ENCODE data around the gene TGM2. TPM values are rescaled to one million over a fixed set of nuclear protein-coding genes. Genes with fewer than 3 reads are reported as not detected.
"Not testable (repeated sequence)": the region's sequence is repeated elsewhere in the genome, so short reads cannot be mapped to it uniquely, and the experiment has no call there.

Gene TGM2
- total and polyA plus RNA-seq, 4 donors, result 12.9 to 63.3 (median 19.6) TPM

GRCh38 chr20:38106461-38106860 is 58.6 kb downstream of the TGM2 start:
- Histone ChIP-seq H3K4me3 (ENCODE audit: low read depth, low read length) (no peak overlapping the region), H3K27me3 (ENCODE audit: control insufficient read depth, insufficient read depth, low read length) (no peaks in the 10 kb centered on the region)
- 92% methylated on average over 4 of the region's 5 CpGs for WGBS (ENCODE audit: insufficient coverage)

GRCh38 chr20:38104285-38104684 is 60.8 kb downstream of the TGM2 start:
- no peaks in the 10 kb centered on the region for H3K36me3 ChIP-seq (ENCODE audit: control insufficient read depth, insufficient read depth, low read length)
- peaks cover 4% of the 10 kb centered on the region for H3K4me1 ChIP-seq (ENCODE audit: control insufficient read depth, insufficient read depth, low read length)
- H3K27me3 ChIP-seq (ENCODE audit: control insufficient read depth, insufficient read depth, low read length), result no peaks in the 10 kb centered on the region
- no peaks in the 10 kb centered on the region for H3K9me3 ChIP-seq (ENCODE audit: control insufficient read depth, insufficient read depth, low read length)
- no peak for DNase-seq (ENCODE audit: low read depth in 4 of 6, low spot score in 6 of 6)
- H3K4me3 ChIP-seq (ENCODE audit: low read depth, low read length), result no peak overlapping the region
- WGBS (ENCODE audit: insufficient coverage), result no CpG with 5 or more reads among the region's 1 CpG
- no peak overlapping the region for H3K27ac ChIP-seq (ENCODE audit: low read depth, low read length)

More at GRCh38 chr20:38106461-38106860, 58.6 kb downstream of the TGM2 start:
- Histone ChIP-seq H3K4me1 (ENCODE audit: control insufficient read depth, insufficient read depth, low read length) (peaks cover 11% of the 10 kb centered on the region), H3K9me3 (ENCODE audit: control insufficient read depth, insufficient read depth, low read length) (no peaks in the 10 kb centered on the region), H3K27ac (ENCODE audit: low read depth, low read length) (no peak overlapping the region), H3K36me3 (ENCODE audit: control insufficient read depth, insufficient read depth, low read length) (no peaks in the 10 kb centered on the region)
- DNase-seq (ENCODE audit: low read depth in 4 of 6, low spot score in 6 of 6), result no peak

- not testable (repeated sequence) for DNase-seq (ENCODE audit: low read depth in 4 of 6, low spot score in 6 of 6); H3K4me1 ChIP-seq (ENCODE audit: control insufficient read depth, insufficient read depth, low read length); H3K4me3 ChIP-seq (ENCODE audit: low read depth, low read length); H3K36me3 ChIP-seq (ENCODE audit: control insufficient read depth, insufficient read depth, low read length); H3K27ac ChIP-seq (ENCODE audit: low read depth, low read length); H3K27me3 ChIP-seq (ENCODE audit: control insufficient read depth, insufficient read depth, low read length); H3K9me3 ChIP-seq (ENCODE audit: control insufficient read depth, insufficient read depth, low read length)
- 94% methylated on average over 3 of the region's 5 CpGs for WGBS (ENCODE audit: insufficient coverage)
These were observed 62.9 kb downstream of the TGM2 start for GRCh38 chr20:38102206-38102605.

- Histone ChIP-seq H3K36me3 (ENCODE audit: control insufficient read depth, insufficient read depth, low read length) (no peaks in the 10 kb centered on the region), H3K27ac (ENCODE audit: low read depth, low read length) (no peak overlapping the region), H3K27me3 (ENCODE audit: control insufficient read depth, insufficient read depth, low read length) (no peaks in the 10 kb centered on the region), H3K4me1 (ENCODE audit: control insufficient read depth, insufficient read depth, low read length) (peaks cover 5% of the 10 kb centered on the region), H3K9me3 (ENCODE audit: control insufficient read depth, insufficient read depth, low read length) (no peaks in the 10 kb centered on the region), H3K4me3 (ENCODE audit: low read depth, low read length) (no peak overlapping the region)
- WGBS (ENCODE audit: insufficient coverage), result 80% methylated on average over 1 of the region's 1 CpG
- DNase-seq (ENCODE audit: low read depth in 4 of 6, low spot score in 6 of 6), result no peak
These were observed 66.1 kb downstream of the TGM2 start for GRCh38 chr20:38098952-38099351.

GRCh38 chr20:38095017-38095686 is 69.9 kb downstream of the TGM2 start:
- H3K9me3 ChIP-seq (ENCODE audit: control insufficient read depth, insufficient read depth, low read length), result no peaks in the 10 kb centered on the region
- H3K4me1 ChIP-seq (ENCODE audit: control insufficient read depth, insufficient read depth, low read length), result peaks cover 9% of the 10 kb centered on the region
- H3K27ac ChIP-seq (ENCODE audit: low read depth, low read length), result no peak overlapping the region
- 83% methylated on average over 6 of the region's 7 CpGs for WGBS (ENCODE audit: insufficient coverage)
- peaks cover 6% of the 10 kb centered on the region for H3K36me3 ChIP-seq (ENCODE audit: control insufficient read depth, insufficient read depth, low read length)
- no peaks in the 10 kb centered on the region for H3K27me3 ChIP-seq (ENCODE audit: control insufficient read depth, insufficient read depth, low read length)
- DNase-seq (ENCODE audit: low read depth in 4 of 6, low spot score in 6 of 6), result no peak
- no peak overlapping the region for H3K4me3 ChIP-seq (ENCODE audit: low read depth, low read length)

GRCh38 chr20:38094373-38094891 is 70.6 kb downstream of the TGM2 start:
- Histone ChIP-seq H3K4me1 (ENCODE audit: control insufficient read depth, insufficient read depth, low read length) (peaks cover 9% of the 10 kb centered on the region), H3K4me3 (ENCODE audit: low read depth, low read length) (no peak overlapping the region), H3K36me3 (ENCODE audit: control insufficient read depth, insufficient read depth, low read length) (peaks cover 14% of the 10 kb centered on the region), H3K27ac (ENCODE audit: low read depth, low read length) (no peak overlapping the region), H3K27me3 (ENCODE audit: control insufficient read depth, insufficient read depth, low read length) (no peaks in the 10 kb centered on the region), H3K9me3 (ENCODE audit: control insufficient read depth, insufficient read depth, low read length) (no peaks in the 10 kb centered on the region)
- WGBS (ENCODE audit: insufficient coverage), result no CpG with 5 or more reads among the region's 1 CpG
- peak in 1 of 6 donors; percentile 32 for DNase-seq (ENCODE audit: low read depth in 4 of 6, low spot score in 6 of 6)

GRCh38 chr20:38093641-38094077 is 71.4 kb downstream of the TGM2 start:
- Histone ChIP-seq H3K4me1 (ENCODE audit: control insufficient read depth, insufficient read depth, low read length) (peaks cover 9% of the 10 kb centered on the region), H3K27ac (ENCODE audit: low read depth, low read length) (no peak overlapping the region), H3K27me3 (ENCODE audit: control insufficient read depth, insufficient read depth, low read length) (no peaks in the 10 kb centered on the region), H3K9me3 (ENCODE audit: control insufficient read depth, insufficient read depth, low read length) (no peaks in the 10 kb centered on the region), H3K36me3 (ENCODE audit: control insufficient read depth, insufficient read depth, low read length) (peaks cover 18% of the 10 kb centered on the region), H3K4me3 (ENCODE audit: low read depth, low read length) (no peak overlapping the region)
- WGBS (ENCODE audit: insufficient coverage), result 95% methylated on average over 6 of the region's 8 CpGs
- DNase-seq (ENCODE audit: low read depth in 4 of 6, low spot score in 6 of 6), result no peak

- Histone ChIP-seq H3K36me3 (ENCODE audit: control insufficient read depth, insufficient read depth, low read length) (peaks cover 26% of the 10 kb centered on the region), H3K27ac (ENCODE audit: low read depth, low read length) (peak overlapping the region; percentile 1), H3K4me1 (ENCODE audit: control insufficient read depth, insufficient read depth, low read length) (peaks cover 9% of the 10 kb centered on the region), H3K4me3 (ENCODE audit: low read depth, low read length) (no peak overlapping the region), H3K27me3 (ENCODE audit: control insufficient read depth, insufficient read depth, low read length) (no peaks in the 10 kb centered on the region), H3K9me3 (ENCODE audit: control insufficient read depth, insufficient read depth, low read length) (no peaks in the 10 kb centered on the region)
- no peak for DNase-seq (ENCODE audit: low read depth in 4 of 6, low spot score in 6 of 6)
These were observed 72.2 kb downstream of the TGM2 start for GRCh38 chr20:38092915-38093314.

- H3K9me3 ChIP-seq (ENCODE audit: control insufficient read depth, insufficient read depth, low read length), result no peaks in the 10 kb centered on the region
- H3K27ac ChIP-seq (ENCODE audit: low read depth, low read length), result peak overlapping the region; percentile 1
- H3K4me3 ChIP-seq (ENCODE audit: low read depth, low read length), result no peak overlapping the region
- H3K36me3 ChIP-seq (ENCODE audit: control insufficient read depth, insufficient read depth, low read length), result peaks cover 28% of the 10 kb centered on the region
- peaks cover 9% of the 10 kb centered on the region for H3K4me1 ChIP-seq (ENCODE audit: control insufficient read depth, insufficient read depth, low read length)
- H3K27me3 ChIP-seq (ENCODE audit: control insufficient read depth, insufficient read depth, low read length), result no peaks in the 10 kb centered on the region
- DNase-seq (ENCODE audit: low read depth in 4 of 6, low spot score in 6 of 6), result peak in 2 of 6 donors; percentile 82 to 93
- 50% methylated on average over 6 of the region's 12 CpGs for WGBS (ENCODE audit: insufficient coverage)
These were observed 72.7 kb downstream of the TGM2 start for GRCh38 chr20:38092260-38092857.
